ENCODE data around the gene CACNA2D3.

CACNA2D3 gene

GRCh38 chr3:54862526-54862925, 740.2 kb downstream of the CACNA2D3 start:
- TF ChIP-seq ZFX (IDR thresholded peaks at IDR 0.05; ENCODE audit: borderline replicate concordance) (no peak), CTCF (IDR thresholded peaks at IDR 0.05) (no peak)
- no peak overlapping the region for H3K27ac ChIP-seq

GRCh38 chr3:54863366-54863765, 741.0 kb downstream of the CACNA2D3 start:
- no peak for TF ChIP-seq ZFX (IDR thresholded peaks at IDR 0.05; ENCODE audit: borderline replicate concordance)
- H3K27ac ChIP-seq, result no peak overlapping the region

- no peak overlapping the region for H3K27ac ChIP-seq
- TF ChIP-seq ZFX (IDR thresholded peaks at IDR 0.05; ENCODE audit: borderline replicate concordance), result no peak
- TF ChIP-seq CTCF (IDR thresholded peaks at IDR 0.05), result no peak
Observed at GRCh38 chr3:54863786-54864185, 741.4 kb downstream of the CACNA2D3 start.

GRCh38 chr3:54865316-54865715, 743.0 kb downstream of the CACNA2D3 start:
- no peak for TF ChIP-seq ZFX (IDR thresholded peaks at IDR 0.05; ENCODE audit: borderline replicate concordance)
- no peak for TF ChIP-seq CTCF (IDR thresholded peaks at IDR 0.05)
- H3K27ac ChIP-seq, result no peak overlapping the region

GRCh38 chr3:54866251-54866650, 743.9 kb downstream of the CACNA2D3 start:
- no peak for TF ChIP-seq CTCF (IDR thresholded peaks at IDR 0.05)
- TF ChIP-seq ZFX (IDR thresholded peaks at IDR 0.05; ENCODE audit: borderline replicate concordance), result no peak
- no peak overlapping the region for H3K27ac ChIP-seq

GRCh38 chr3:54870423-54870822, 748.1 kb downstream of the CACNA2D3 start:
- H3K27ac ChIP-seq, result no peak overlapping the region
- TF ChIP-seq CTCF (IDR thresholded peaks at IDR 0.05) (peak; percentile 21; the same call in 1 of the 2 replicates), ZFX (IDR thresholded peaks at IDR 0.05; ENCODE audit: borderline replicate concordance) (no peak)

- TF ChIP-seq CTCF (IDR thresholded peaks at IDR 0.05) (no peak), ZFX (IDR thresholded peaks at IDR 0.05; ENCODE audit: borderline replicate concordance) (no peak)
- no peak overlapping the region for H3K27ac ChIP-seq
Observed at GRCh38 chr3:54871867-54872266, 749.5 kb downstream of the CACNA2D3 start.
